HG02763 (cell line): ENCODE data around the gene ATP7B.
A peak's percentile ranks its signal among the peaks of the same experiment; 100 is the strongest.
"Not testable (repeated sequence)": the region's sequence is repeated elsewhere in the genome, so short reads cannot be mapped to it uniquely, and the experiment has no call there.

ENCODE experiments used
- ATAC-seq: cut with Tn5 transposase; IDR thresholded peaks from one replicate; pipeline ENCODE4 v1.9.1; 2021; ENCODE audit warnings: mild to moderate bottlenecking, moderate library complexity; ENCODE audit not compliant: unreplicated experiment

The ATP7B gene

GRCh38 chr13:52010890-52011631 lies at the start of gene ATP7B:
Gene ATP7B (minus strand): TSS chr13:52011450. CDS start chr13:52011337, 113 bp downstream.
- ATAC-seq = no peak

- ATAC-seq = no peak
Measured at GRCh38 chr13:52053460-52053859, 42.2 kb upstream of the ATP7B start.

- no peak for ATAC-seq
Measured at GRCh38 chr13:52051400-52051799, 40.1 kb upstream of the ATP7B start.

- no peak for ATAC-seq
Measured at GRCh38 chr13:52048516-52048915, 37.3 kb upstream of the ATP7B start.

GRCh38 chr13:52047463-52047862 lies 36.2 kb upstream of the ATP7B start:
- no peak for ATAC-seq

- ATAC-seq = no peak
Measured at GRCh38 chr13:52043675-52044074, 32.4 kb upstream of the ATP7B start.

GRCh38 chr13:52036037-52036436 lies 24.8 kb upstream of the ATP7B start:
- ATAC-seq = no peak

GRCh38 chr13:52034616-52035226 lies 23.5 kb upstream of the ATP7B start:
- ATAC-seq = no peak

- no peak for ATAC-seq
Measured at GRCh38 chr13:52033039-52033438, 21.8 kb upstream of the ATP7B start.

GRCh38 chr13:52030401-52030800 lies 19.2 kb upstream of the ATP7B start:
- ATAC-seq = not testable (repeated sequence)

GRCh38 chr13:52029569-52029968 lies 18.3 kb upstream of the ATP7B start:
- ATAC-seq = no peak

GRCh38 chr13:52027832-52028231 lies 16.6 kb upstream of the ATP7B start:
- ATAC-seq = no peak

- no peak for ATAC-seq
Measured at GRCh38 chr13:52026246-52026626, 15.0 kb upstream of the ATP7B start.

GRCh38 chr13:52025475-52026245 lies 14.4 kb upstream of the ATP7B start:
- no peak for ATAC-seq

- ATAC-seq = no peak
Measured at GRCh38 chr13:52024481-52024880, 13.2 kb upstream of the ATP7B start, which contains the start of gene UTP14C. Gene UTP14C (plus strand): TSS chr13:52024691. CDS start chr13:52028805, 4,114 bp downstream.

GRCh38 chr13:52022356-52022755 lies 11.1 kb upstream of the ATP7B start:
- ATAC-seq = no peak

- ATAC-seq = no peak
Measured at GRCh38 chr13:52020191-52020590, 8.9 kb upstream of the ATP7B start.

GRCh38 chr13:52016296-52016695 lies 5.0 kb upstream of the ATP7B start:
- ATAC-seq = no peak

GRCh38 chr13:52012512-52012836 lies 1.2 kb upstream of the ATP7B start:
- no peak for ATAC-seq

- peak; percentile 99 for ATAC-seq
Measured at GRCh38 chr13:52011632-52012511, 622 bp upstream of the ATP7B start, which contains the start of gene ALG11. Gene ALG11 (plus strand): TSS chr13:52012398. CDS start chr13:52012419, 21 bp downstream.

GRCh38 chr13:52009946-52010345 lies 1.3 kb downstream of the ATP7B start:
- no peak for ATAC-seq
